Trophoblast cell (in vitro differentiated cells and primary cell): ENCODE data around the gene G6PD.
"Not testable (repeated sequence)": the region's sequence is repeated elsewhere in the genome, so short reads cannot be mapped to it uniquely, and the experiment has no call there.

ENCODE experiments used
- DNase-seq, 2 donors: peaks; one replicate each; pipeline ENCODE4 v3.0.0-alpha.2; 2016
- H2AFZ ChIP-seq: 2 replicates; pipeline ENCODE4 v1.6.1; 2013; ENCODE audit warnings: low read length, moderate library complexity, mild to moderate bottlenecking; ENCODE audit not compliant: insufficient read depth, poor library complexity
- H2AK5ac ChIP-seq: 2 replicates; pipeline ENCODE4 v1.6.1; 2013; ENCODE audit warnings: mild to moderate bottlenecking, low read length
- H2BK120ac ChIP-seq: 2 replicates; pipeline ENCODE4 v1.6.1; 2013; ENCODE audit warnings: low read length, mild to moderate bottlenecking, moderate library complexity; ENCODE audit not compliant: insufficient read depth, poor library complexity
- H2BK12ac ChIP-seq: 2 replicates; pipeline ENCODE4 v1.6.1; 2013; ENCODE audit warnings: mild to moderate bottlenecking, low read length, moderate library complexity
- H2BK5ac ChIP-seq: 2 replicates; pipeline ENCODE4 v1.6.1; 2013; ENCODE audit warnings: low read length, low read depth, moderate library complexity, mild to moderate bottlenecking; ENCODE audit not compliant: poor library complexity
- H3K14ac ChIP-seq: 2 replicates; pipeline ENCODE4 v1.6.1; 2013; ENCODE audit warnings: mild to moderate bottlenecking, low read length
- H3K18ac ChIP-seq: 2 replicates; pipeline ENCODE4 v1.6.1; 2013; ENCODE audit warnings: mild to moderate bottlenecking, low read length
- H3K23ac ChIP-seq: 2 replicates; pipeline ENCODE4 v1.6.1; 2013; ENCODE audit warnings: low read length
- H3K27ac ChIP-seq: 2 replicates; pipeline ENCODE4 v1.5.1; 2013; ENCODE audit warnings: low read depth, mild to moderate bottlenecking, inconsistent platforms, low read length, moderate library complexity
- H3K27me3 ChIP-seq: 2 replicates; pipeline ENCODE4 v1.6.1; 2013; ENCODE audit warnings: inconsistent platforms, mild to moderate bottlenecking, low read length, moderate library complexity; ENCODE audit not compliant: insufficient read depth
- H3K36me3 ChIP-seq, 2 experiments: 1 replicate in 1 of 2; 2 replicates in 1 of 2; pipeline ENCODE4 v1.6.1; 2013; ENCODE audit warnings: low read length in 2 of 2, mild to moderate bottlenecking in 2 of 2, moderate library complexity in 1 of 2; ENCODE audit not compliant: insufficient read depth in 2 of 2, control insufficient read depth in 1 of 2
- H3K4ac ChIP-seq: 2 replicates; pipeline ENCODE4 v1.6.1; 2013; ENCODE audit warnings: low read depth, mild to moderate bottlenecking, low read length, moderate library complexity
- H3K4me1 ChIP-seq, 2 experiments: 1 replicate in 1 of 2; 2 replicates in 1 of 2; pipeline ENCODE4 v1.6.1; 2013; ENCODE audit warnings: low read length in 2 of 2, mild to moderate bottlenecking in 2 of 2, moderate library complexity in 1 of 2; ENCODE audit not compliant: insufficient read depth in 2 of 2, control insufficient read depth in 1 of 2
- H3K4me2 ChIP-seq: 2 replicates; pipeline ENCODE4 v1.6.1; 2013; ENCODE audit warnings: inconsistent platforms, mild to moderate bottlenecking, low read length, moderate library complexity
- H3K4me3 ChIP-seq: 2 replicates; pipeline ENCODE4 v1.5.1; 2013; ENCODE audit warnings: mild to moderate bottlenecking, low read depth, low read length, inconsistent platforms
- H3K79me1 ChIP-seq: one replicate; pipeline ENCODE4 v1.6.1; 2013; ENCODE audit warnings: low read length
- H3K79me2 ChIP-seq: 2 replicates; pipeline ENCODE4 v1.6.1; 2013; ENCODE audit warnings: low read length, mild to moderate bottlenecking; ENCODE audit not compliant: control insufficient read depth, insufficient read depth, poor library complexity
- H3K9ac ChIP-seq: 2 replicates; pipeline ENCODE4 v1.6.1; 2013; ENCODE audit warnings: mild to moderate bottlenecking, low read length
- H3K9me3 ChIP-seq: 2 replicates; pipeline ENCODE4 v1.6.1; 2013; ENCODE audit warnings: low read depth, mild to moderate bottlenecking, control low read depth, inconsistent platforms, low read length; ENCODE audit not compliant: insufficient read depth
- H4K12ac ChIP-seq: 2 replicates; pipeline ENCODE4 v1.6.1; 2013; ENCODE audit warnings: low read depth, mild to moderate bottlenecking, low read length, moderate library complexity
- H4K8ac ChIP-seq: 2 replicates; pipeline ENCODE4 v1.6.1; 2013; ENCODE audit warnings: low read depth, mild to moderate bottlenecking, low read length, moderate library complexity
- H4K91ac ChIP-seq: one replicate; pipeline ENCODE4 v1.6.1; 2013; ENCODE audit warnings: low read depth, mild to moderate bottlenecking, low read length, moderate library complexity
- WGBS: extraction: QIAGEN DNeasy Blood & Tissue Kit; methylation state at CpG from one replicate; pipeline ENCODE4 v1.1.7; 2013; ENCODE audit warnings: missing lambda C conversion rate; ENCODE audit not compliant: insufficient read length, insufficient coverage; ENCODE audit errors: extremely low coverage; 5-methylcytosine and 5-hydroxymethylcytosine counted together

The G6PD gene

DNA sequence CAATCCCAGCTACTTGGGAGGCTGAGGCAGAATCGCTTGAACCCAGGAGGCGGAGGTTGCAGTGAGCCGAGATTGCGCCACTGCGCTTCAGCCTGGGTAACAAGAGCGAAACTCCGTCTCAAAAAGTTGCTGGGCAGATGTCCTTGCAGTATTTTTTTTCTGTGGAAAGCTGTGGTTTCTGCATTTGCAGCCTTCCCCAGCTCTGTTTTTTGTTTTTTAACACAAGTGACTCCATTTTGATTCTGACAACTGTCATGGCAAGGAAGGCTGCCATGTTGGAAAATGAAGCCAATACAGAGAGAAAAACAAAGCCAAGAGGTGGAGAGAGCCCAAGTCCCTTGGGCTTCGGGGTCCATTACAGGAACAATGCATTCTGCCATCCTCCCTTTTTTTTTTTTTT lies 44.5 kb downstream of the G6PD start:
- no peak overlapping the region for H4K12ac ChIP-seq
- no peak overlapping the region for H2BK120ac ChIP-seq
- H3K4me1 ChIP-seq = peaks cover 12% of the 10 kb centered on the region in 2 experiments
- no peaks in the 10 kb centered on the region for H3K79me2 ChIP-seq
- H2BK12ac ChIP-seq = no peak overlapping the region
- H3K4ac ChIP-seq = no peak overlapping the region
- H3K14ac ChIP-seq = no peak overlapping the region
- H3K18ac ChIP-seq = no peak overlapping the region
- no peak overlapping the region for H3K23ac ChIP-seq
- H3K27ac ChIP-seq = no peak overlapping the region
- no peaks in the 10 kb centered on the region for H3K9me3 ChIP-seq
- H3K4me2 ChIP-seq = no peak overlapping the region
- no peak overlapping the region for H3K4me3 ChIP-seq
- no peak overlapping the region for H2BK5ac ChIP-seq
- H4K91ac ChIP-seq = no peak overlapping the region
- no peak for DNase-seq
- no peak overlapping the region for H2AFZ ChIP-seq
- H3K79me1 ChIP-seq = peaks cover 10% of the 10 kb centered on the region
- no peak overlapping the region for H4K8ac ChIP-seq
- no CpG with 5 or more reads among the region's 8 CpGs for WGBS
- no peak overlapping the region for H3K9ac ChIP-seq
- H3K36me3 ChIP-seq = peaks cover 9 to 11% of the 10 kb centered on the region in 2 experiments
- no peaks in the 10 kb centered on the region for H3K27me3 ChIP-seq
- H2AK5ac ChIP-seq = no peak overlapping the region

- not testable (repeated sequence) for H3K9ac ChIP-seq, H4K91ac ChIP-seq, H3K4me3 ChIP-seq, H2AFZ ChIP-seq, H3K79me2 ChIP-seq, H3K4ac ChIP-seq, H3K4me1 ChIP-seq, H4K8ac ChIP-seq, H2BK120ac ChIP-seq, H2AK5ac ChIP-seq, H3K4me2 ChIP-seq, H3K23ac ChIP-seq, H2BK12ac ChIP-seq, H3K36me3 ChIP-seq, H3K27ac ChIP-seq, H2BK5ac ChIP-seq, H3K14ac ChIP-seq, H3K18ac ChIP-seq, H3K27me3 ChIP-seq, H4K12ac ChIP-seq, H3K9me3 ChIP-seq
- peaks cover 10% of the 10 kb centered on the region for H3K79me1 ChIP-seq
- no CpG with 5 or more reads among the region's 7 CpGs for WGBS
- DNase-seq = peak in 1 of 2 donors; percentile 43
Measured at GRCh38 chrX:154501423-154501822, 45.2 kb downstream of the G6PD start.

GRCh38 chrX:154496591-154497137 lies 50.0 kb downstream of the G6PD start:
- H3K79me2 ChIP-seq, H3K79me1 ChIP-seq, H3K27me3 ChIP-seq, H3K4me2 ChIP-seq, DNase-seq, H4K12ac ChIP-seq, H3K14ac ChIP-seq, H3K4me1 ChIP-seq, H3K27ac ChIP-seq, H3K23ac ChIP-seq, H3K36me3 ChIP-seq, H3K18ac ChIP-seq, H4K91ac ChIP-seq, H2BK120ac ChIP-seq, H2AFZ ChIP-seq, H4K8ac ChIP-seq, H2BK5ac ChIP-seq, H2AK5ac ChIP-seq, H3K4ac ChIP-seq, H3K9me3 ChIP-seq, H2BK12ac ChIP-seq, H3K4me3 ChIP-seq, H3K9ac ChIP-seq: not testable (repeated sequence)
- WGBS = no CpG with 5 or more reads among the region's 4 CpGs

GRCh38 chrX:154495472-154495922 lies 51.1 kb downstream of the G6PD start:
- Histone ChIP-seq H2AFZ (no peak overlapping the region), H3K4me1 (no peaks in the 10 kb centered on the region), H3K36me3 (no peaks in the 10 kb centered on the region), H4K91ac (no peak overlapping the region), H3K18ac (no peak overlapping the region), H3K79me2 (no peaks in the 10 kb centered on the region), H3K27ac (no peak overlapping the region), H3K9me3 (no peaks in the 10 kb centered on the region), H3K23ac (no peak overlapping the region), H2BK120ac (no peak overlapping the region), H3K27me3 (no peaks in the 10 kb centered on the region), H4K8ac (no peak overlapping the region), H3K4ac (no peak overlapping the region), H2BK5ac (no peak overlapping the region), H4K12ac (no peak overlapping the region), H3K4me3 (no peak overlapping the region), H2AK5ac (no peak overlapping the region), H3K4me2 (no peak overlapping the region), H2BK12ac (no peak overlapping the region), H3K14ac (no peak overlapping the region), H3K79me1 (peaks cover 5% of the 10 kb centered on the region), H3K9ac (no peak overlapping the region)
- no CpG with 5 or more reads among the region's 6 CpGs for WGBS
- DNase-seq = no peak
